HS-27A (cell line): ENCODE results near the gene MBP.
"Not testable (repeated sequence)": the region's sequence is repeated elsewhere in the genome, so short reads cannot be mapped to it uniquely, and the experiment has no call there.

Experiments
- DNase-seq: peaks from one replicate; pipeline ENCODE4 v3.0.0-alpha.2; 2012; ENCODE audit warnings: low read depth, missing footprints

Gene MBP

GRCh38 chr18:76970770-76971559 lies 161.6 kb downstream of the MBP start:
- no peak for DNase-seq

- no peak for DNase-seq
These were observed 164.7 kb downstream of the MBP start for GRCh38 chr18:76967721-76968472.

- DNase-seq: not testable (repeated sequence)
These were observed 165.3 kb downstream of the MBP start for GRCh38 chr18:76967299-76967698.

- DNase-seq: not testable (repeated sequence)
These were observed 166.9 kb downstream of the MBP start for GRCh38 chr18:76965555-76966151.

GRCh38 chr18:76963936-76964335 lies 168.6 kb downstream of the MBP start:
- DNase-seq: no peak

GRCh38 chr18:76962851-76963250 lies 169.7 kb downstream of the MBP start:
- DNase-seq: no peak

GRCh38 chr18:76960528-76961035 lies 172.0 kb downstream of the MBP start:
- DNase-seq: no peak

GRCh38 chr18:76959605-76960004 lies 173.0 kb downstream of the MBP start:
- no peak for DNase-seq

- no peak for DNase-seq
These were observed 173.8 kb downstream of the MBP start for GRCh38 chr18:76958692-76959341.

- DNase-seq: no peak
These were observed 174.9 kb downstream of the MBP start for GRCh38 chr18:76957384-76958355.

- no peak for DNase-seq
These were observed 175.9 kb downstream of the MBP start for GRCh38 chr18:76956648-76957047.

- DNase-seq: no peak
These were observed 176.9 kb downstream of the MBP start for GRCh38 chr18:76955524-76956170.

GRCh38 chr18:76953583-76954233 lies 178.9 kb downstream of the MBP start:
- no peak for DNase-seq

GRCh38 chr18:76953156-76953555 lies 179.4 kb downstream of the MBP start:
- DNase-seq: no peak

- no peak for DNase-seq
These were observed 179.8 kb downstream of the MBP start for GRCh38 chr18:76952747-76953146.

- no peak for DNase-seq
These were observed 180.9 kb downstream of the MBP start for GRCh38 chr18:76951456-76952247.

- no peak for DNase-seq
These were observed 184.2 kb downstream of the MBP start for GRCh38 chr18:76948345-76948744.

GRCh38 chr18:76944346-76944745 lies 188.2 kb downstream of the MBP start:
- not testable (repeated sequence) for DNase-seq
